ENCODE results near the gene GPM6B.
A peak's percentile ranks its signal among the peaks of the same experiment; 100 is the strongest.

GPM6B gene

DNA sequence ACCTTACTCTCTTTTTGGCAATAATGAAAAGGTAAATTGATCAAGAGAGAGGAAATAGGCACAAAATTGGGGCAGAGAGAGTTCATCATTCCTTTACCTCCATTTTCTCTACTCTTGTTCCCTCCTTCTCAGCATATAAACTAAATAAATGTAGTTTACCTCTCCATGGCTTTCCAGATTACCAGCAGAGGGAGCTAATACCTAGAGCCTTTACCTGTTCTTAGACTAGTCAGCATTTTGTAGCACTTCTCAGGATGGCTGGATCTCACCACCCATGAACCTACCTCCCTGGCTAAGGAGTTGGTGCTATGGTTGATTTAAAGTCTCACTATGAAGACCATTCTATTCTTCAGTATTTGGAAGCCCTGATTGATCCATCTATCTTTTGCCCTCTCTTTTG, 66.7 kb downstream of the GPM6B start:
- no peak overlapping the region for H3K4me3 ChIP-seq (ENCODE audit: low read depth, low read length)
- TF ChIP-seq, protein P1, sequence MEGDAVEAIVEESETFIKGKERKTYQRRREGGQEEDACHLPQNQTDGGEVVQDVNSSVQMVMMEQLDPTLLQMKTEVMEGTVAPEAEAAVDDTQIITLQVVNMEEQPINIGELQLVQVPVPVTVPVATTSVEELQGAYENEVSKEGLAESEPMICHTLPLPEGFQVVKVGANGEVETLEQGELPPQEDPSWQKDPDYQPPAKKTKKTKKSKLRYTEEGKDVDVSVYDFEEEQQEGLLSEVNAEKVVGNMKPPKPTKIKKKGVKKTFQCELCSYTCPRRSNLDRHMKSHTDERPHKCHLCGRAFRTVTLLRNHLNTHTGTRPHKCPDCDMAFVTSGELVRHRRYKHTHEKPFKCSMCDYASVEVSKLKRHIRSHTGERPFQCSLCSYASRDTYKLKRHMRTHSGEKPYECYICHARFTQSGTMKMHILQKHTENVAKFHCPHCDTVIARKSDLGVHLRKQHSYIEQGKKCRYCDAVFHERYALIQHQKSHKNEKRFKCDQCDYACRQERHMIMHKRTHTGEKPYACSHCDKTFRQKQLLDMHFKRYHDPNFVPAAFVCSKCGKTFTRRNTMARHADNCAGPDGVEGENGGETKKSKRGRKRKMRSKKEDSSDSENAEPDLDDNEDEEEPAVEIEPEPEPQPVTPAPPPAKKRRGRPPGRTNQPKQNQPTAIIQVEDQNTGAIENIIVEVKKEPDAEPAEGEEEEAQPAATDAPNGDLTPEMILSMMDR (IDR thresholded peaks at IDR 0.05; ENCODE audit: low read depth, low read length): no peak

DNA sequence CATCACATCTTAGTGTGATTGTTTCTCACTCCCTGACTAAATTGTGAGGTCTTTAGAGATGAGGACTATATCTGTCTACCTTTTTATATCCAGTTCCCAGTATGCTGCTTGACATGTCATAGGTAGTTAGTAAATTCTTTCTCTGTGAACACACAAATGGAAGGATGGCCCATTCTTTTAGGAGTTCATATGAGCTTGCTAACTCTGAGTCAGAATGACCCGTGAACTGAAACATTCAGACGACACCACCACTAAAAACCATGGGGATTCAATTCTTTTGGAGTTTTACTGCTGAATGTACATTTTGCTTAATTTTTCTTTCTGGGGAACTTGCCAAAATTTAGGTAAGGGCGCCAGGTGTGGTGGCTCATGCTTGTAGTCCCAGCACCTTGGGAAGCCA, 68.4 kb downstream of the GPM6B start:
- TF ChIP-seq, protein P1 (IDR thresholded peaks at IDR 0.05; ENCODE audit: low read depth, low read length): no peak

DNA sequence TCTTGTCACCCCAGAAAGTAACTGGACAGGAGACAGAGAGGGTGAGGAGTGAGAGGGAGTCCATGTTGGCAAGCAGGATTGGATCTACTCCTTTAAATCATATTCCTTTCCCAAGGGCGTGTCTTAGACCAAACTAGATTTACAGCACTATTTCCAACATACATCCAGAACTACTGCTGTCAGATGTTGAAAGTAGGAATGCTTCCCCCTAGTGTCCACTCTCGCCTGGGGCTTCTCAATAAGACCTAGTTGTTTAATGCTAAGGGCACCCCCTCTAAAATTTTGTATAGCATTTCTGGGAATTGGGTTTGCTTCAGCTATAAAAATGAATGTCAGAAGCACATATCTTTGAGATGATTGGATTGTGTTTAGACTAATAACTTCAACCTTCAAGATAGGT, 69.1 kb downstream of the GPM6B start:
- H3K4me3 ChIP-seq (ENCODE audit: low read depth, low read length): no peak overlapping the region
- TF ChIP-seq, protein P1 (IDR thresholded peaks at IDR 0.05; ENCODE audit: low read depth, low read length): peak; percentile 73

More for the DNA sequence above, 68.4 kb downstream of the GPM6B start:
- no peak overlapping the region for H3K4me3 ChIP-seq (ENCODE audit: low read depth, low read length)

DNA sequence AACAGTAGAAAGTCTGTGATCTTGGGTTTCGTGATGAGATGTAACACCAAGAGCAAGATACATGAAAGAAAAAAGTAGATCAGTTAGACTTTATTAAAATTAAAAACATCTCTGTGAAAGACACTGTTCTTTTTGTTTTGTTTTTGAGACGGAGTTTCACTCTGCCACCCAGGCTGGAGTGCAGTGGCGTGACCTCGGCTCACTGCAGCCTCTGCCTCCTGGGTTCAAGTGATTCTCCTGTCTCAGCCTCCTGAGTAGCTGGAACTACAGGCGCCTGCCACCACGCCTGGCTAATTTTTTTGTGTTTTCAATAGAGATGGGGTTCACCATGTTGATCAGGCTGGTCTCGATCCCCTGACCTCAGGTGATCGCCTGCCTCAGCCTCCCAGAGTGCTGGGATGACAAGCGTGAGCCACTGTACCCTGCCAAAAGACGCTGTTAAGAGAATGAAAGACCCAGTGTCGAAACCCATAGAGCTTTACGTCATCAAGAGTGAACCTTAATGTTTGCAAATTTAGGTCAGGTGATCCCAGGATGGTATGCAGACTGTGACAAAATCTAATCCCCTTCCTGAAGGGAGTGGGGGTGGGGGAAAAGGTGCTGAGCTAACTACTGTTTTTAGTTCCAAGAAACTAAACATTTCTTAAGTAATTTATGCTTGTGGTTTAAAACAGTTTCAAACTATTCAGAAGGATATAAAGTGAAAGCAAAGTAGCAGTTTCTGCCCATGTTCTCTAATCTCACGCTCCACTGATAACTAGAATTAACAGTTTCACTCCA, 74.3 kb downstream of the GPM6B start:
- TF ChIP-seq, protein P1 (IDR thresholded peaks at IDR 0.05; ENCODE audit: low read depth, low read length): no peak
- no peak overlapping the region for H3K4me3 ChIP-seq (ENCODE audit: low read depth, low read length)

GRCh38 chrX:13741695-13742094, 75.2 kb downstream of the GPM6B start:
- no peak overlapping the region for H3K4me3 ChIP-seq (ENCODE audit: low read depth, low read length)
- TF ChIP-seq, protein P1 (IDR thresholded peaks at IDR 0.05; ENCODE audit: low read depth, low read length): no peak

DNA sequence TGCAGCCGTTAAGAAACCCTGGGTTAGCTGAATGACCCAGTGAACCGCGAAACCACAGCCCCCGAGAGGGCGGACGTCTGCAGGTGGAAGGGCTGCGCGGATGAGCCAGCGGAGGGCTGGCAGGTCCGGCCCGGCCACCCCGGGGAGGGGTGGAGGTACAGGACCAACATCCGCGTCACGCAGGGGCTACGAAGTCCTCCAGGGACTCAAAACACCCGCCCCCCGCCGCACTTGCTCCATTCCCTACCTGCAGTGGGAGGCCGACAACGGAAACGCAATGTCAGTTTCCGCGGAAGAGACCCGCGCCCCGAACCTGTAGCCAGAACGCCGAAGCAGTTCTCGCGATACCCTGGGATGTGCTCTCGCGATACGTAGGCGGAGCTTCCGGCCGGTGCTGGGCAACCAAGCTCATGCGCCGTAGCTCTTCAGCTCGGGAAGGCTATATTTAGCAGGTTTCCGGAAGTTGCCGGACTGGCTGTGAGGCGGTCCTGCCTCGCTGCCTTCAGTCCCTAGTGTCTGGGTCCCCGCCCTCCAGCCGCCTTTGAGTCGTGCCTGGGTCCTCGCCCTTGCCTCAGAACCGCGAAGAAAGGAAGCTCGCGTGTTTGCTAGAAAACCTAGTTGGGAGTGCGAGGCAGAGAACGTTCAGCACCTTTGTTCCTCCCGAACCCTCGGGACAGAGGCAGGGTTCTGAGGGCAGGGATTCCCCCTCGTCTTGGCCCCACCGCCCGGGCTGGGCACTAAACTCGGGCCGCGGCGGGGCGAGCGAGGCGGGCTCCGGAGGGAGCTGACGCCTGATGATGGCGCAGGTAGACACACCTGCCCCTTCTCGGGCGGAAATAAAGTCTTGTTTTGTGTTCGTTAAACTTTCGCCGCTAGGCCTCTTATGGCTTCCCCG, 82.4 kb downstream of the GPM6B start, which contains the start of the genes OFD1 and TRAPPC2:
OFD1 (plus strand) TSS at position 471 of the 895 bp plus-strand sequence; CDS start at position 795, 324 bp downstream.
TRAPPC2 (minus strand) TSS at position 343 of the 895 bp plus-strand sequence. CDS start 14,657 bp downstream, outside the sequence.
- peak within 1 kb of the TSS; percentile 85 for H3K4me3 ChIP-seq (ENCODE audit: low read depth, low read length)
- TF ChIP-seq, protein P1 (IDR thresholded peaks at IDR 0.05; ENCODE audit: low read depth, low read length): no peak
